Activated effector memory CD4-positive, alpha-beta T cell treated with anti-CD3 and anti-CD28 coated beads, Interleukin-2, amount 50 U/mL, for 16 hours (primary cell): ENCODE results near the gene ANKRD1.
"Not testable (repeated sequence)": the region's sequence is repeated elsewhere in the genome, so short reads cannot be mapped to it uniquely, and the experiment has no call there.

Experiments
- DNase-seq: peaks from one replicate; pipeline ENCODE4 v3.0.0-alpha.2; 2020

ANKRD1 gene

GRCh38 chr10:90911133-90912051, 9.5 kb downstream of the ANKRD1 start:
- peak; percentile 67 for DNase-seq

- DNase-seq, result no peak
Measured at GRCh38 chr10:90906596-90906995, 14.3 kb downstream of the ANKRD1 start.

- no peak for DNase-seq
Measured at GRCh38 chr10:90905925-90906324, 15.0 kb downstream of the ANKRD1 start.

GRCh38 chr10:90896916-90897315, 24.0 kb downstream of the ANKRD1 start:
- DNase-seq, result not testable (repeated sequence)

- DNase-seq, result no peak
Measured at GRCh38 chr10:90893190-90893589, 27.7 kb downstream of the ANKRD1 start.

GRCh38 chr10:90890347-90890746, 30.5 kb downstream of the ANKRD1 start:
- DNase-seq, result no peak

GRCh38 chr10:90889636-90890035, 31.3 kb downstream of the ANKRD1 start:
- no peak for DNase-seq

GRCh38 chr10:90888387-90888786, 32.5 kb downstream of the ANKRD1 start:
- DNase-seq, result no peak

- DNase-seq, result no peak
Measured at GRCh38 chr10:90887555-90887954, 33.3 kb downstream of the ANKRD1 start.

- DNase-seq, result no peak
Measured at GRCh38 chr10:90885176-90885575, 35.7 kb downstream of the ANKRD1 start.

GRCh38 chr10:90884431-90884830, 36.5 kb downstream of the ANKRD1 start:
- DNase-seq, result no peak

- DNase-seq, result not testable (repeated sequence)
Measured at GRCh38 chr10:90880059-90880719, 40.7 kb downstream of the ANKRD1 start.

GRCh38 chr10:90879062-90879461, 41.8 kb downstream of the ANKRD1 start:
- DNase-seq, result no peak

- no peak for DNase-seq
Measured at GRCh38 chr10:90872648-90873020, 48.3 kb downstream of the ANKRD1 start.

GRCh38 chr10:90871766-90872647, 48.9 kb downstream of the ANKRD1 start, which contains the start of gene RPP30:
Gene RPP30, plus strand, starts transcription at chr10:90871974. Its CDS starts 13 bp downstream, at chr10:90871987.
- peak; percentile 94 for DNase-seq

- DNase-seq, result peak; percentile 73
Measured at GRCh38 chr10:90871279-90871765, 49.6 kb downstream of the ANKRD1 start.

- DNase-seq, result no peak
Measured at GRCh38 chr10:90866050-90866598, 54.8 kb downstream of the ANKRD1 start.

GRCh38 chr10:90865401-90865800, 55.5 kb downstream of the ANKRD1 start:
- no peak for DNase-seq

GRCh38 chr10:90862908-90863514, 57.9 kb downstream of the ANKRD1 start:
- no peak for DNase-seq
